Spleen (tissue), 7 donors: ENCODE data around the gene GAB3.

Source experiments
- POLR2AphosphoS5 ChIP-seq, 3 donors: sonication (generic); formaldehyde crosslinking; IDR thresholded peaks; one replicate each; pipeline ENCODE4 v1.5.1; 2017; ENCODE audit warnings: antibody characterized with exemption in 3 of 3
- TF ChIP-seq, protein P1 (sequence below), 11 experiments: fragments of 200-600 bp in 7 of 11; fragments of 450-650 bp in 4 of 11; sonication (generic) in 4 of 11; IDR thresholded peaks in 8 of 11; conservative IDR thresholded peaks in 3 of 11; 1 replicate in 7 of 11; 2 replicates in 4 of 11; pipeline versions ENCODE4 v1.4.0 to v1.8.0; 2016 to 2021; ENCODE audit warnings: antibody characterized with exemption in 11 of 11, inconsistent platforms in 4 of 11, mild to moderate bottlenecking in 1 of 11
- donor health status: DM: no; HTN: no; CAD: no; lungs with moderate emphysema.
- donor health status: DM: no; HTN: no; CAD: no.
- donor health status: DM: no; HTN: no; CAD: no.

DNA sequence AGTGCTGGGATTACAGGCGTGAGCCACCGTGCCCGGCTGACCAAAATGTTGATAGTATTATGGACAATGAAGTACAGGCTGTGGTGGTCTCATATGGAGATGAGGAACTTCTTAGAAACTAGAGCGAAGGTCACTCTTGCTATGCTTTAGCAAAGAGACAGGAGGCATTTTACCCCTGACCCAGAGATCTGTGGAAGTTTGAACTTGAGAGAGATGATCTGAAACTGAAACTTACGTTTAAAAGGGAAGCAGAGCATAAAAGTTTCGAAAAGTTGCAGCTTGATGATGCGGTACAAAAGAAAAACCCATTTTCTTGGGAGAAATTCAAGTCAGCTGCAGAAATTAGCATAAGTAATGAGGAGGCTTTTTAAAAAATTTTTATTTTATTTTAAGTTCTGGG is 89.0 kb downstream of the GAB3 start:
- TF ChIP-seq, protein P1, sequence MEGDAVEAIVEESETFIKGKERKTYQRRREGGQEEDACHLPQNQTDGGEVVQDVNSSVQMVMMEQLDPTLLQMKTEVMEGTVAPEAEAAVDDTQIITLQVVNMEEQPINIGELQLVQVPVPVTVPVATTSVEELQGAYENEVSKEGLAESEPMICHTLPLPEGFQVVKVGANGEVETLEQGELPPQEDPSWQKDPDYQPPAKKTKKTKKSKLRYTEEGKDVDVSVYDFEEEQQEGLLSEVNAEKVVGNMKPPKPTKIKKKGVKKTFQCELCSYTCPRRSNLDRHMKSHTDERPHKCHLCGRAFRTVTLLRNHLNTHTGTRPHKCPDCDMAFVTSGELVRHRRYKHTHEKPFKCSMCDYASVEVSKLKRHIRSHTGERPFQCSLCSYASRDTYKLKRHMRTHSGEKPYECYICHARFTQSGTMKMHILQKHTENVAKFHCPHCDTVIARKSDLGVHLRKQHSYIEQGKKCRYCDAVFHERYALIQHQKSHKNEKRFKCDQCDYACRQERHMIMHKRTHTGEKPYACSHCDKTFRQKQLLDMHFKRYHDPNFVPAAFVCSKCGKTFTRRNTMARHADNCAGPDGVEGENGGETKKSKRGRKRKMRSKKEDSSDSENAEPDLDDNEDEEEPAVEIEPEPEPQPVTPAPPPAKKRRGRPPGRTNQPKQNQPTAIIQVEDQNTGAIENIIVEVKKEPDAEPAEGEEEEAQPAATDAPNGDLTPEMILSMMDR (IDR thresholded peaks at IDR 0.05 in 8 of 11, conservative IDR thresholded peaks at IDR 0.05 in 3 of 11) = no peak
- TF ChIP-seq POLR2AphosphoS5 (IDR thresholded peaks at IDR 0.05) = no peak
